CD4-positive, alpha-beta T cell (primary cell): ENCODE data around the gene TXNRD2. TPM values are rescaled to one million over a fixed set of nuclear protein-coding genes. Genes with fewer than 3 reads are reported as not detected.
A peak's percentile ranks its signal among the peaks of the same experiment; 100 is the strongest.

Experiments used
- ATAC-seq: fragments of 200-7000 bp; cut with Tn5 transposase; one replicate; pipeline ENCODE4 v1.10.0; 2022; ENCODE audit warnings: mild to moderate bottlenecking; ENCODE audit not compliant: poor library complexity
- CTCF ChIA-PET: fragments of 350-600 bp; sonication (Branson Sonifier 250); formaldehyde crosslinking; loops from one replicate; lab custom pipeline; 2021; ENCODE audit warnings: antibody characterized with exemption, inconsistent platforms; lab: Charles Lee
- POLR2A ChIA-PET: fragments of 350-600 bp; sonication (Branson Sonifier 250); formaldehyde crosslinking; loops from one replicate; lab custom pipeline; 2021; ENCODE audit warnings: antibody characterized with exemption, inconsistent platforms; lab: Charles Lee
- DNase-seq, 14 experiments: peaks; one replicate each; pipeline ENCODE4 v3.0.0-alpha.2; 2013 to 2020; ENCODE audit warnings: mixed read lengths in 2 of 14
- H3K27ac ChIP-seq, 2 donors: one replicate each; pipeline versions ENCODE4 v1.5.1 to v1.7.0; 2013; ENCODE audit warnings: low read length in 2 of 2, low read depth in 1 of 2, mild to moderate bottlenecking in 1 of 2
- H3K27me3 ChIP-seq, 2 experiments: 1 replicate in 1 of 2; 2 replicates in 1 of 2; pipeline versions ENCODE4 v1.6.1 to v1.7.0; 2013; ENCODE audit warnings: low read length in 2 of 2, control low read depth in 1 of 2, mild to moderate bottlenecking in 1 of 2, moderate library complexity in 1 of 2; ENCODE audit not compliant: insufficient read depth in 2 of 2, control insufficient read depth in 1 of 2
- H3K36me3 ChIP-seq: one replicate; pipeline ENCODE4 v1.6.1; 2013; ENCODE audit warnings: low read length, control low read depth; ENCODE audit not compliant: insufficient read depth
- H3K4me1 ChIP-seq: one replicate; pipeline ENCODE4 v1.6.1; 2013; ENCODE audit warnings: low read length, control low read depth; ENCODE audit not compliant: insufficient read depth
- H3K4me3 ChIP-seq: one replicate; pipeline ENCODE4 v1.5.1; 2013; ENCODE audit warnings: mild to moderate bottlenecking, low read length, moderate library complexity
- H3K9me3 ChIP-seq, 2 experiments: 1 replicate in 1 of 2; 2 replicates in 1 of 2; pipeline versions ENCODE4 v1.6.1 to v1.7.0; 2013; ENCODE audit warnings: low read length in 2 of 2, mild to moderate bottlenecking in 2 of 2, control low read depth in 1 of 2, moderate library complexity in 1 of 2; ENCODE audit not compliant: control insufficient read depth in 1 of 2, insufficient read depth in 1 of 2
- H3K27ac Mint-ChIP-seq: one replicate; pipeline ENCODE4 v1.8.0; 2020; ENCODE audit warnings: mixed read lengths
- H3K27me3 Mint-ChIP-seq: one replicate; pipeline ENCODE4 v1.8.0; 2021; ENCODE audit warnings: mixed read lengths
- H3K36me3 Mint-ChIP-seq: one replicate; pipeline ENCODE4 v1.8.0; 2021; ENCODE audit warnings: low read depth, mixed read lengths
- H3K4me1 Mint-ChIP-seq: one replicate; pipeline ENCODE4 v1.8.0; 2021; ENCODE audit warnings: low read depth, mixed read lengths
- H3K4me3 Mint-ChIP-seq: one replicate; pipeline ENCODE4 v1.8.0; 2020; ENCODE audit warnings: mild to moderate bottlenecking, mixed read lengths
- H3K9me3 Mint-ChIP-seq: one replicate; pipeline ENCODE4 v1.8.0; 2020; ENCODE audit warnings: mixed read lengths
- CTCF ChIP-seq: fragments of 200-600 bp; IDR thresholded peaks from one replicate; pipeline ENCODE4 v1.8.0; 2022; ENCODE audit warnings: antibody characterized with exemption, mild to moderate bottlenecking
- intact Hi-C, 2 experiments: fragments of 100-400 bp; cut with DNase I in 1 of 2; cut with micrococcal nuclease in 1 of 2; formaldehyde crosslinking; loops; one replicate each; pipeline versions ENCODE4 v1.15.1 to v1.9.0; 2023 to 2025; cut with DNase I, micrococcal nuclease
- total RNA-seq, 174 experiments: library from RNA in 2 of 174; stranded (reverse) in 2 of 174; gene quantifications; one replicate each; pipeline ENCODE4 v1.2.3 and lab custom pipeline; 2021 to 2026

The TXNRD2 gene
- total RNA-seq, 2 experiments from 2014 or later: 18.6 to 19.5 TPM

- no peak for TF ChIP-seq CTCF
- Histone ChIP-seq H3K36me3 (peaks cover 21% of the 10 kb centered on the region), H3K4me1 (peaks cover 58% of the 10 kb centered on the region), H3K4me3 (peak within 1 kb of the TSS; percentile 99), H3K27me3 (no peaks in the 10 kb centered on the region), H3K27ac (peak within 1 kb of the TSS; percentile 78 to 90), H3K9me3 (no peaks in the 10 kb centered on the region)
- Mint-ChIP-seq H3K27ac (peak within 1 kb of the TSS; percentile 96), H3K4me3 (peak within 1 kb of the TSS; percentile 95), H3K36me3 (peaks cover 57% of the 10 kb centered on the region), H3K9me3 (no peaks in the 10 kb centered on the region), H3K4me1 (peaks cover 71% of the 10 kb centered on the region), H3K27me3 (no peaks in the 10 kb centered on the region)
- ChIA-PET POLR2A (interaction anchor here (0.9 to 3.6 kb wide), 14 partner anchors 10 to 98 kb away, joined by 3 to 92 read pairs (median 7); partner anchors contain the start of genes COMT and TXNRD2), CTCF (interaction anchor here (0.8 to 2.7 kb wide), 6 partner anchors 32 to 124 kb away, joined by 3 to 13 read pairs (median 4); no protein-coding TSS in a partner anchor)
- ATAC-seq (peak; percentile 89), DNase-seq (peak; percentile 92 to 99 (median 96))
- intact Hi-C loops: loop anchor here (1.0 to 10.0 kb wide), 5 partner anchors 32 to 560 kb away; partner anchors contain the start of genes ARVCF (in 1 of the 2), CLTCL1 (in 1 of the 2), RANBP1 (in 1 of the 2) and TRMT2A (in 1 of the 2)
Observed at GRCh38 chr22:19854778-19855503, 86.7 kb downstream of the TXNRD2 start, which contains the start of the genes GNB1L and RTL10. Gene GNB1L, minus strand, starts transcription at chr22:19854874. Its CDS starts 33,519 bp downstream, at chr22:19821355. Gene RTL10, minus strand, starts transcription at chr22:19854874. Its CDS starts 2,613 bp downstream, at chr22:19852261.

GRCh38 chr22:19853879-19854777 lies 87.5 kb downstream of the TXNRD2 start:
- H3K4me3 ChIP-seq: peak overlapping the region; percentile 99
- H3K9me3 ChIP-seq: no peaks in the 10 kb centered on the region
- CTCF ChIA-PET: interaction anchor here (1.0 to 2.7 kb wide), 3 partner anchors 33 to 123 kb away, joined by 3 to 13 read pairs (median 10); no protein-coding TSS in a partner anchor
- Mint-ChIP-seq H3K27ac (peak overlapping the region; percentile 96), H3K9me3 (no peaks in the 10 kb centered on the region), H3K36me3 (peaks cover 62% of the 10 kb centered on the region), H3K4me1 (peaks cover 65% of the 10 kb centered on the region), H3K27me3 (no peaks in the 10 kb centered on the region), H3K4me3 (peak overlapping the region; percentile 95)
- no peak for TF ChIP-seq CTCF
- peaks cover 26% of the 10 kb centered on the region for H3K36me3 ChIP-seq
- intact Hi-C loops: loop anchor here in 1 of 2 experiments (10.0 kb wide), 3 partner anchors 161 to 559 kb away; partner anchors contain the start of genes ARVCF, CLTCL1, RANBP1 and TRMT2A
- DNase-seq (peak in 6 of 14 experiments; percentile 11 to 46 (median 37)), ATAC-seq (no peak)
- H3K4me1 ChIP-seq: peaks cover 58% of the 10 kb centered on the region
- no peaks in the 10 kb centered on the region for H3K27me3 ChIP-seq
- POLR2A ChIA-PET: interaction anchor here (0.6 to 3.6 kb wide), 7 partner anchors 10 to 713 kb away, joined by 3 to 92 read pairs (median 8); no protein-coding TSS in a partner anchor
- H3K27ac ChIP-seq: peak overlapping the region; percentile 67 to 90
